ENCODE measurements around the gene RIC3. TPM values are rescaled to one million over a fixed set of nuclear protein-coding genes. Genes with fewer than 3 reads are reported as not detected.

The RIC3 gene
- total and polyA plus RNA-seq, 2 of the 8 experiments (the other 6 are each of a cell fraction or from before 2014, with no cell fraction given): 6.4 to 15.5 TPM

DNA sequence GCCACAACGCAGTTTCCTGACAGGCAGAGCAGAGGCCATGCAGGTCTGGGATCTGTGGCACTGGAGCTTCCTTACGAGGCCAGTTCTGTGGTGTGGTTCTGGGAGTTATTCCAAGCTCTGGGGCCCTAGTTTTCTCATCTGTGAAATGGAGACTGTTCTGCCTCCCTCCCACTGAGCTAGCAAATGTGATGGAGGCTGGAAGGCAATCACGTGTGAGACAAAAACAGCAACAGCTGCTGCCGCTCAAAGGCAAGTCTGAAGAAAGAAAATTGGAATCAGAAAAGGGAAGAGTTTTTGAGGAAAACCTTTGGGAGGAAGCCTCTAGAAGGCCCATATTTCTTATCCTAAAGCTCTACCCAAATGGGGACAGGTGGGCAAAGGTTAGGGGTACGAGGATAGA lies 8.3 kb upstream of the RIC3 start:
- Histone ChIP-seq H4K8ac (ENCODE audit: extremely low read depth, insufficient read depth, low read length) (no peak overlapping the region), H2BK5ac (ENCODE audit: low read depth, low read length) (no peak overlapping the region), H2AFZ (ENCODE audit: low read length) (no peak overlapping the region), H2AK5ac (ENCODE audit: low read depth, low read length) (no peak overlapping the region), H3K23me2 (ENCODE audit: low read depth, low read length) (no peaks in the 10 kb centered on the region), H2BK20ac (ENCODE audit: low read length) (no peak overlapping the region), H3K9ac (replicated peaks in 1 of 4; ENCODE audit: extremely low read depth in 1 of 4, low read depth in 3 of 4, low read length in 3 of 4) (no peak overlapping the region; a peak in 1 of 7 replicates), H3K79me2 (ENCODE audit: control insufficient read depth in 1 of 2, insufficient read depth in 2 of 2, low read length in 2 of 2) (no peaks in the 10 kb centered on the region), H3K23ac (ENCODE audit: insufficient read length) (no peak overlapping the region), H3K18ac (ENCODE audit: extremely low read depth, low read length) (no peak overlapping the region), H3K14ac (ENCODE audit: insufficient read length) (no peak overlapping the region), H3K4ac (replicated peaks; ENCODE audit: insufficient read length, low read depth, low read length) (no peak overlapping the region), H3K79me1 (ENCODE audit: low read depth, low read length) (no peaks in the 10 kb centered on the region), H4K91ac (replicated peaks; ENCODE audit: insufficient read length, low read length) (no peak overlapping the region), H3K27ac (ENCODE audit: low read depth, low read length) (no peak overlapping the region), H4K20me1 (replicated peaks in 1 of 2; ENCODE audit: control insufficient read depth in 1 of 2, insufficient read depth in 2 of 2, low read length in 2 of 2) (no peaks in the 10 kb centered on the region), H3K27me3 (replicated peaks in 1 of 4; ENCODE audit: control insufficient read depth in 3 of 4, extremely low read depth in 1 of 4, insufficient read depth in 3 of 4, low read length in 3 of 4) (no peaks in the 10 kb centered on the region; a peak in 2 of 7 replicates), H2BK15ac (ENCODE audit: low read length) (no peak overlapping the region), H3K56ac (replicated peaks; ENCODE audit: insufficient read length, low read depth, low read length) (no peak overlapping the region), H2BK12ac (ENCODE audit: low read depth, low read length) (no peak overlapping the region), H3K4me1 (replicated peaks in 1 of 4; ENCODE audit: control insufficient read depth in 3 of 4, insufficient read depth in 4 of 4, low read length in 3 of 4) (no peaks in the 10 kb centered on the region), H3K36me3 (ENCODE audit: control insufficient read depth in 2 of 4, insufficient read depth in 4 of 4, low read length in 3 of 4) (no peaks in the 10 kb centered on the region), H3K4me3 (ENCODE audit: extremely low read depth in 1 of 4, insufficient read depth in 2 of 4, low read depth in 3 of 4, low read length in 4 of 4) (no peak overlapping the region), H2BK120ac (replicated peaks; ENCODE audit: low read depth, low read length) (no peak overlapping the region), H3K4me2 (ENCODE audit: insufficient read depth in 1 of 2, low read depth in 2 of 2, low read length in 2 of 2) (no peak overlapping the region), H3K9me3 (ENCODE audit: insufficient read depth in 2 of 2, low read depth in 1 of 2, low read length in 1 of 2) (no peaks in the 10 kb centered on the region), H4K5ac (ENCODE audit: insufficient read length, low read depth, low read length) (no peak overlapping the region)
- ChIA-PET POLR2A (ENCODE audit: partially characterized antibody) (no interaction called here), CTCF (ENCODE audit: partially characterized antibody) (interaction anchor here (0.6 to 2.5 kb wide), 3 partner anchors 8 to 91 kb away, joined by 3 to 11 read pairs (median 4); no protein-coding TSS in a partner anchor)
- WGBS, 2 experiments (ENCODE audit: extremely low coverage in 1 of 2, insufficient coverage in 1 of 2, insufficient read length in 1 of 2, insufficient replicate concordance in 2 of 2, low coverage in 1 of 2, low lambda C conversion rate in 2 of 2, missing lambda C conversion rate in 1 of 2): 73% methylated on average over 5 of the region's 5 CpGs; no CpG with 5 or more reads in 1 of the 2 experiments
- FAIRE-seq (no peak), DNase-seq (ENCODE audit: low read depth in 1 of 2, low spot score in 2 of 2) (no peak)
- TF ChIP-seq SP4 (IDR thresholded peaks at IDR 0.05; ENCODE audit: low read length): no peak
- TF ChIP-seq SAP30 (IDR thresholded peaks at IDR 0.05; ENCODE audit: insufficient read depth, insufficient replicate concordance, low read length): no peak
- TF ChIP-seq KDM5A (IDR thresholded peaks at IDR 0.05; ENCODE audit: low read length): no peak
- no peak for TF ChIP-seq TEAD4 (IDR thresholded peaks at IDR 0.05; ENCODE audit: low read depth, low read length)
- no peak for TF ChIP-seq MAFK (IDR thresholded peaks at IDR 0.05; ENCODE audit: low read depth, low read length)
- TF ChIP-seq TCF12 (IDR thresholded peaks at IDR 0.05; ENCODE audit: low read depth, low read length): no peak
- no peak for TF ChIP-seq SP2 (IDR thresholded peaks at IDR 0.05; ENCODE audit: low read length)
- no peak for TF ChIP-seq HDAC6 (IDR thresholded peaks at IDR 0.05; ENCODE audit: low read depth, low read length)
- no peak for TF ChIP-seq JUN (IDR thresholded peaks at IDR 0.05; ENCODE audit: low read depth, low read length)
- TF ChIP-seq RNF2 (IDR thresholded peaks at IDR 0.05; ENCODE audit: borderline replicate concordance, low read depth, low read length, missing control alignments, poor library complexity, severe bottlenecking): no peak
- TF ChIP-seq TAF7 (optimal IDR thresholded peaks at IDR 0.05; ENCODE audit: borderline replicate concordance, low read depth, low read length): no peak
- TF ChIP-seq, protein P1, sequence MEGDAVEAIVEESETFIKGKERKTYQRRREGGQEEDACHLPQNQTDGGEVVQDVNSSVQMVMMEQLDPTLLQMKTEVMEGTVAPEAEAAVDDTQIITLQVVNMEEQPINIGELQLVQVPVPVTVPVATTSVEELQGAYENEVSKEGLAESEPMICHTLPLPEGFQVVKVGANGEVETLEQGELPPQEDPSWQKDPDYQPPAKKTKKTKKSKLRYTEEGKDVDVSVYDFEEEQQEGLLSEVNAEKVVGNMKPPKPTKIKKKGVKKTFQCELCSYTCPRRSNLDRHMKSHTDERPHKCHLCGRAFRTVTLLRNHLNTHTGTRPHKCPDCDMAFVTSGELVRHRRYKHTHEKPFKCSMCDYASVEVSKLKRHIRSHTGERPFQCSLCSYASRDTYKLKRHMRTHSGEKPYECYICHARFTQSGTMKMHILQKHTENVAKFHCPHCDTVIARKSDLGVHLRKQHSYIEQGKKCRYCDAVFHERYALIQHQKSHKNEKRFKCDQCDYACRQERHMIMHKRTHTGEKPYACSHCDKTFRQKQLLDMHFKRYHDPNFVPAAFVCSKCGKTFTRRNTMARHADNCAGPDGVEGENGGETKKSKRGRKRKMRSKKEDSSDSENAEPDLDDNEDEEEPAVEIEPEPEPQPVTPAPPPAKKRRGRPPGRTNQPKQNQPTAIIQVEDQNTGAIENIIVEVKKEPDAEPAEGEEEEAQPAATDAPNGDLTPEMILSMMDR (IDR thresholded peaks at IDR 0.05; ENCODE audit: control extremely low read depth in 1 of 3, insufficient read depth in 1 of 3, low read depth in 1 of 3, low read length in 3 of 3): no peak
